ENCODE results near the gene KIAA0930. TPM values are rescaled to one million over a fixed set of nuclear protein-coding genes. Genes with fewer than 3 reads are reported as not detected.
A peak's percentile ranks its signal among the peaks of the same experiment; 100 is the strongest.

The KIAA0930 gene
- total RNA-seq, 1 donor from 2014 or later = 89.2 TPM

GRCh38 chr22:45144916-45145315 is 95.8 kb downstream of the KIAA0930 start:
- ATAC-seq = no peak
- Histone ChIP-seq H3K4me3 (no peak overlapping the region), H3K4me1 (no peaks in the 10 kb centered on the region), H3K9me3 (no peaks in the 10 kb centered on the region), H3K27ac (no peak overlapping the region), H3K36me3 (no peaks in the 10 kb centered on the region), H3K27me3 (ENCODE audit: low read depth) (no peaks in the 10 kb centered on the region)
- no peak for DNase-seq
- intact Hi-C loops (cut with DNase I) = no loop called here
- TF ChIP-seq CTCF (IDR thresholded peaks at IDR 0.05) = no peak

- Histone ChIP-seq H3K9me3 (no peaks in the 10 kb centered on the region), H3K4me3 (no peak overlapping the region), H3K27me3 (ENCODE audit: low read depth) (no peaks in the 10 kb centered on the region), H3K36me3 (peaks cover 3% of the 10 kb centered on the region), H3K4me1 (no peaks in the 10 kb centered on the region), H3K27ac (no peak overlapping the region)
- DNase-seq = no peak
- ATAC-seq = no peak
- no peak for TF ChIP-seq CTCF (IDR thresholded peaks at IDR 0.05)
- intact Hi-C loops (cut with DNase I) = no loop called here
Measured at GRCh38 chr22:45142376-45142775, 98.3 kb downstream of the KIAA0930 start.

Small RNA genes lying within 50 kb of the gene (microRNA-seq; reads per million reads assigned to microRNA genes)
- 7.0 reads per million, percentile 8 among the genes with 10 or more reads in this experiment for gene MIR1249 (ENCODE audit: borderline number of aligned reads)

Other genes starting within 250 kb of the KIAA0930 start
- gene PHF21B, start 230.9 kb downstream of the KIAA0930 start, total RNA-seq = not detected
- 49.5 TPM for gene NUP50, start 77.0 kb downstream of the KIAA0930 start, total RNA-seq
- gene UPK3A, start 44.1 kb upstream of the KIAA0930 start, total RNA-seq = not detected
- gene FAM118A, start 69.0 kb upstream of the KIAA0930 start, total RNA-seq = 19.8 TPM
- not detected for gene SMC1B, start 172.7 kb upstream of the KIAA0930 start, total RNA-seq
- 2.6 TPM for gene RIBC2, start 172.8 kb upstream of the KIAA0930 start, total RNA-seq

All from lower lobe of right lung (tissue), 2 donors.